ENCODE results near the gene RGS7.

- TF ChIP-seq CTCF (IDR thresholded peaks at IDR 0.05; ENCODE audit: insufficient read depth, low read depth, low read length) (no peak), EZH2 (IDR thresholded peaks at IDR 0.05; ENCODE audit: insufficient read depth, low read length) (no peak)
Observed at GRCh38 chr1:240928265-240928664, 428.7 kb downstream of the RGS7 start.

Measured in astrocyte (in vitro differentiated cells and primary cell).